HCT116 (cell line): ENCODE measurements around the gene DYRK2.

Experiments used
- CBX3 ChIP-seq: IDR thresholded peaks from 2 replicates; pipeline ENCODE4 v1.6.1; 2012; ENCODE audit warnings: low read depth
- CEBPB ChIP-seq: IDR thresholded peaks from 2 replicates; pipeline ENCODE4 v1.6.1; 2012; ENCODE audit warnings: low read depth
- ELF1 ChIP-seq: IDR thresholded peaks from 2 replicates; pipeline ENCODE4 v1.6.1; 2012; ENCODE audit warnings: low read depth, borderline replicate concordance
- EZH2 ChIP-seq: fragments of 200-600 bp; sonication (generic); IDR thresholded peaks from 2 replicates; pipeline ENCODE4 v1.6.1; 2017; ENCODE audit warnings: antibody characterized with exemption, mixed run types
- EZH2phosphoT487 ChIP-seq: fragments of 200-600 bp; IDR thresholded peaks from 2 replicates; pipeline ENCODE4 v1.6.1; 2018; ENCODE audit warnings: antibody characterized with exemption, borderline replicate concordance
- POLR2A ChIP-seq: IDR thresholded peaks from 2 replicates; pipeline ENCODE4 v1.7.0; 2011; ENCODE audit warnings: borderline replicate concordance; ENCODE audit not compliant: insufficient read depth, insufficient read length; ENCODE audit errors: extremely low read depth
- ZFX ChIP-seq: fragments of 450-650 bp; IDR thresholded peaks from 2 replicates; pipeline ENCODE4 v1.6.1; 2017
- TF ChIP-seq, protein P1 (sequence below), 3 experiments: fragments of 200-600 bp in 1 of 3; sonication (generic) in 1 of 3; IDR thresholded peaks in 2 of 3; conservative IDR thresholded peaks in 1 of 3; 2 replicates each; pipeline ENCODE4 v1.5.1; 2012 to 2017; ENCODE audit warnings: low read depth in 2 of 3, low read length in 2 of 3, antibody characterized with exemption in 1 of 3, borderline replicate concordance in 1 of 3, control low read depth in 1 of 3, mild to moderate bottlenecking in 1 of 3, mixed read lengths in 1 of 3, mixed run types in 1 of 3, moderate library complexity in 1 of 3; ENCODE audit not compliant: insufficient read depth in 1 of 3
- TF ChIP-seq, protein P2 (sequence below): IDR thresholded peaks from 2 replicates; pipeline ENCODE4 v1.6.1; 2011; ENCODE audit warnings: mild to moderate bottlenecking, low read length, moderate library complexity; ENCODE audit not compliant: insufficient replicate concordance; ENCODE audit errors: extremely low read depth
- TF ChIP-seq, protein P3 (sequence below): IDR thresholded peaks from 2 replicates; pipeline ENCODE4 v1.6.1; 2012

DNA sequence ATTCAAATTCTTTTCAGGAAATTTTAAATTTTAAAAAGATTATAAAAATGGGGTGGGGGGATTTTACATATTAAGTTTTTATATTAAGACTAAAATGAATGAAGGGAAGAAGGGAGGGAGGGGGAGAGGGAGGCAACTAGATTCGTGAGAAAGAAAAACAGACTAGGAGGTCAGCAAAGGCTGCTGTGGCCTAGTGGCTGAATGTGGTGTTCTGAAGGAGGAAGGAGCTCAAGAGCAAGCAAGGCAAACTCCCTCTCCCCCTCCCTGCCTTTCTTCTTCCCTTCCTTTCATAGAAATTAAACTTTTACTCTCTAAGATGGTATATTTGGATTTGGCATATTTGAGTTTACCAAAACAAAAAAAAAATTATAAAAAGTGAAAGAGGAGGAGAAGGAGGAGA lies 18.1 kb downstream of the DYRK2 start:
- TF ChIP-seq POLR2A (no peak), EZH2phosphoT487 (no peak), EZH2 (no peak), ELF1 (no peak), CEBPB (no peak), CBX3 (no peak), ZFX (no peak)
- TF ChIP-seq, protein P1, sequence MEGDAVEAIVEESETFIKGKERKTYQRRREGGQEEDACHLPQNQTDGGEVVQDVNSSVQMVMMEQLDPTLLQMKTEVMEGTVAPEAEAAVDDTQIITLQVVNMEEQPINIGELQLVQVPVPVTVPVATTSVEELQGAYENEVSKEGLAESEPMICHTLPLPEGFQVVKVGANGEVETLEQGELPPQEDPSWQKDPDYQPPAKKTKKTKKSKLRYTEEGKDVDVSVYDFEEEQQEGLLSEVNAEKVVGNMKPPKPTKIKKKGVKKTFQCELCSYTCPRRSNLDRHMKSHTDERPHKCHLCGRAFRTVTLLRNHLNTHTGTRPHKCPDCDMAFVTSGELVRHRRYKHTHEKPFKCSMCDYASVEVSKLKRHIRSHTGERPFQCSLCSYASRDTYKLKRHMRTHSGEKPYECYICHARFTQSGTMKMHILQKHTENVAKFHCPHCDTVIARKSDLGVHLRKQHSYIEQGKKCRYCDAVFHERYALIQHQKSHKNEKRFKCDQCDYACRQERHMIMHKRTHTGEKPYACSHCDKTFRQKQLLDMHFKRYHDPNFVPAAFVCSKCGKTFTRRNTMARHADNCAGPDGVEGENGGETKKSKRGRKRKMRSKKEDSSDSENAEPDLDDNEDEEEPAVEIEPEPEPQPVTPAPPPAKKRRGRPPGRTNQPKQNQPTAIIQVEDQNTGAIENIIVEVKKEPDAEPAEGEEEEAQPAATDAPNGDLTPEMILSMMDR (IDR thresholded peaks at IDR 0.05 in 2 of 3, conservative IDR thresholded peaks at IDR 0.05 in 1 of 3; ENCODE audit: borderline replicate concordance in 1 of 3, insufficient read depth in 1 of 3, low read depth in 2 of 3, low read length in 2 of 3), result no peak
- TF ChIP-seq, protein P2, sequence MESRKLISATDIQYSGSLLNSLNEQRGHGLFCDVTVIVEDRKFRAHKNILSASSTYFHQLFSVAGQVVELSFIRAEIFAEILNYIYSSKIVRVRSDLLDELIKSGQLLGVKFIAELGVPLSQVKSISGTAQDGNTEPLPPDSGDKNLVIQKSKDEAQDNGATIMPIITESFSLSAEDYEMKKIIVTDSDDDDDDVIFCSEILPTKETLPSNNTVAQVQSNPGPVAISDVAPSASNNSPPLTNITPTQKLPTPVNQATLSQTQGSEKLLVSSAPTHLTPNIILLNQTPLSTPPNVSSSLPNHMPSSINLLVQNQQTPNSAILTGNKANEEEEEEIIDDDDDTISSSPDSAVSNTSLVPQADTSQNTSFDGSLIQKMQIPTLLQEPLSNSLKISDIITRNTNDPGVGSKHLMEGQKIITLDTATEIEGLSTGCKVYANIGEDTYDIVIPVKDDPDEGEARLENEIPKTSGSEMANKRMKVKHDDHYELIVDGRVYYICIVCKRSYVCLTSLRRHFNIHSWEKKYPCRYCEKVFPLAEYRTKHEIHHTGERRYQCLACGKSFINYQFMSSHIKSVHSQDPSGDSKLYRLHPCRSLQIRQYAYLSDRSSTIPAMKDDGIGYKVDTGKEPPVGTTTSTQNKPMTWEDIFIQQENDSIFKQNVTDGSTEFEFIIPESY, result no peak
- TF ChIP-seq, protein P3, sequence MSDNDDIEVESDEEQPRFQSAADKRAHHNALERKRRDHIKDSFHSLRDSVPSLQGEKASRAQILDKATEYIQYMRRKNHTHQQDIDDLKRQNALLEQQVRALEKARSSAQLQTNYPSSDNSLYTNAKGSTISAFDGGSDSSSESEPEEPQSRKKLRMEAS, result no peak
